GM21515 (cell line): ENCODE data around the gene RBPMS2.
A peak's percentile ranks its signal among the peaks of the same experiment; 100 is the strongest.
"Not testable (repeated sequence)": the region's sequence is repeated elsewhere in the genome, so short reads cannot be mapped to it uniquely, and the experiment has no call there.

Experiments used
- ATAC-seq: cut with Tn5 transposase; IDR thresholded peaks from one replicate; pipeline ENCODE4 v1.9.1; 2021; ENCODE audit not compliant: unreplicated experiment

Gene RBPMS2

GRCh38 chr15:64754663-64755426, 20.5 kb downstream of the RBPMS2 start:
- ATAC-seq, result peak; percentile 44

GRCh38 chr15:64753480-64754185, 21.8 kb downstream of the RBPMS2 start:
- ATAC-seq, result no peak

GRCh38 chr15:64751464-64751863, 23.9 kb downstream of the RBPMS2 start:
- no peak for ATAC-seq

- no peak for ATAC-seq
Measured at GRCh38 chr15:64749999-64750657, 25.3 kb downstream of the RBPMS2 start.

GRCh38 chr15:64749167-64749566, 26.2 kb downstream of the RBPMS2 start:
- no peak for ATAC-seq

GRCh38 chr15:64748251-64748650, 27.1 kb downstream of the RBPMS2 start:
- no peak for ATAC-seq

- no peak for ATAC-seq
Measured at GRCh38 chr15:64747578-64747977, 27.8 kb downstream of the RBPMS2 start.

- no peak for ATAC-seq
Measured at GRCh38 chr15:64746921-64747320, 28.5 kb downstream of the RBPMS2 start.

GRCh38 chr15:64746356-64746755, 29.0 kb downstream of the RBPMS2 start:
- no peak for ATAC-seq

- no peak for ATAC-seq
Measured at GRCh38 chr15:64743691-64744090, 31.7 kb downstream of the RBPMS2 start.

GRCh38 chr15:64742921-64743320, 32.5 kb downstream of the RBPMS2 start:
- no peak for ATAC-seq

- ATAC-seq, result no peak
Measured at GRCh38 chr15:64742385-64742784, 33.0 kb downstream of the RBPMS2 start.

GRCh38 chr15:64741708-64742107, 33.7 kb downstream of the RBPMS2 start:
- ATAC-seq, result not testable (repeated sequence)

- no peak for ATAC-seq
Measured at GRCh38 chr15:64740311-64741170, 34.8 kb downstream of the RBPMS2 start.

- ATAC-seq, result no peak
Measured at GRCh38 chr15:64739577-64740143, 35.7 kb downstream of the RBPMS2 start.

GRCh38 chr15:64739156-64739555, 36.2 kb downstream of the RBPMS2 start:
- no peak for ATAC-seq

- no peak for ATAC-seq
Measured at GRCh38 chr15:64738226-64739095, 36.9 kb downstream of the RBPMS2 start.

GRCh38 chr15:64732156-64732860, 43.1 kb downstream of the RBPMS2 start:
- ATAC-seq, result no peak

- no peak for ATAC-seq
Measured at GRCh38 chr15:64731805-64732151, 43.6 kb downstream of the RBPMS2 start.
